H1 (cell line): ENCODE data around the gene WRAP53. TPM values are rescaled to one million over a fixed set of nuclear protein-coding genes. Genes with fewer than 3 reads are reported as not detected.

Source experiments
- ATF3 ChIP-seq: IDR thresholded peaks from 2 replicates; pipeline ENCODE4 v1.6.1; 2011; ENCODE audit warnings: low read depth, mild to moderate bottlenecking, low read length; ENCODE audit not compliant: insufficient read depth
- BRCA1 ChIP-seq: IDR thresholded peaks from 2 replicates; pipeline ENCODE4 v1.6.1; 2012; ENCODE audit warnings: low read depth, low read length, improper control_type of control experiment
- CBX8 ChIP-seq: fragments of 300-800, 300-1000 bp; sonication (generic); IDR thresholded peaks from 2 replicates; pipeline ENCODE4 v1.7.1; 2016; ENCODE audit warnings: low read depth, low read length, borderline replicate concordance
- CHD1 ChIP-seq: IDR thresholded peaks from 2 replicates; pipeline ENCODE4 v1.6.1; 2012; ENCODE audit warnings: low read depth, low read length, improper control_type of control experiment
- EP300 ChIP-seq, 2 experiments: IDR thresholded peaks; 1 replicate in 1 of 2; 2 replicates in 1 of 2; pipeline ENCODE4 v1.6.1; 2011 to 2012; ENCODE audit warnings: low read depth in 2 of 2, low read length in 2 of 2, mild to moderate bottlenecking in 2 of 2, borderline replicate concordance in 1 of 2, inconsistent platforms in 1 of 2, moderate library complexity in 1 of 2
- GABPA ChIP-seq: IDR thresholded peaks from 2 replicates; pipeline ENCODE4 v1.6.1; 2011; ENCODE audit warnings: mild to moderate bottlenecking, low read length, moderate library complexity, borderline replicate concordance; ENCODE audit not compliant: insufficient read depth
- HDAC6 ChIP-seq: IDR thresholded peaks from one replicate; pipeline ENCODE4 v1.7.1; 2012; ENCODE audit warnings: low read depth, mild to moderate bottlenecking, inconsistent platforms, low read length, moderate library complexity
- KDM1A ChIP-seq: fragments of 200-600, 300-600 bp; sonication (generic); IDR thresholded peaks from 2 replicates; pipeline ENCODE4 v1.7.1; 2016; ENCODE audit warnings: mild to moderate bottlenecking, low read length, borderline replicate concordance
- KDM5A ChIP-seq: fragments of 200-600 bp; IDR thresholded peaks from 2 replicates; pipeline ENCODE4 v1.7.1; 2012; ENCODE audit warnings: mild to moderate bottlenecking, low read length, inconsistent platforms, mixed read lengths
- MAX ChIP-seq: IDR thresholded peaks from 2 replicates; pipeline ENCODE4 v1.6.1; 2012; ENCODE audit warnings: inconsistent platforms
- NANOG ChIP-seq: IDR thresholded peaks from 2 replicates; pipeline ENCODE4 v1.6.1; 2011; ENCODE audit warnings: low read length, low read depth, mild to moderate bottlenecking, inconsistent platforms; ENCODE audit not compliant: insufficient read depth, poor library complexity, severe bottlenecking
- PHF8 ChIP-seq: fragments of 200-600 bp; sonication (generic); conservative IDR thresholded peaks from 2 replicates; pipeline ENCODE4 v1.7.1; 2012; ENCODE audit warnings: low read depth, mild to moderate bottlenecking, inconsistent platforms, low read length, moderate library complexity
- POLR2A ChIP-seq, 2 experiments: IDR thresholded peaks; 1 replicate in 1 of 2; 2 replicates in 1 of 2; pipeline ENCODE4 v1.6.1; 2011; ENCODE audit warnings: low read depth in 2 of 2, low read length in 2 of 2, mild to moderate bottlenecking in 2 of 2; ENCODE audit errors: control extremely low read depth in 1 of 2
- POU5F1 ChIP-seq: IDR thresholded peaks from 2 replicates; pipeline ENCODE4 v1.6.1; 2011; ENCODE audit warnings: low read depth, mild to moderate bottlenecking, low read length, moderate library complexity
- RAD21 ChIP-seq, 2 experiments: IDR thresholded peaks in 1 of 2; conservative IDR thresholded peaks in 1 of 2; 2 replicates each; pipeline ENCODE4 v1.6.1; 2011; ENCODE audit warnings: low read depth in 2 of 2, low read length in 2 of 2, improper control_type of control experiment in 1 of 2, inconsistent platforms in 1 of 2, mild to moderate bottlenecking in 1 of 2, moderate library complexity in 1 of 2
- RBBP5 ChIP-seq: IDR thresholded peaks from 2 replicates; pipeline ENCODE4 v1.7.1; 2012; ENCODE audit warnings: low read depth, mild to moderate bottlenecking, inconsistent platforms, low read length, moderate library complexity, borderline replicate concordance
- RFX5 ChIP-seq: IDR thresholded peaks from 2 replicates; pipeline ENCODE4 v1.6.1; 2011; ENCODE audit warnings: low read depth, low read length, improper control_type of control experiment, borderline replicate concordance
- RXRA ChIP-seq: IDR thresholded peaks from 2 replicates; pipeline ENCODE4 v1.6.1; 2011; ENCODE audit warnings: low read depth, mild to moderate bottlenecking, low read length, moderate library complexity; ENCODE audit not compliant: insufficient read depth
- SIRT6 ChIP-seq: IDR thresholded peaks from one replicate; pipeline ENCODE4 v1.7.1; 2012; ENCODE audit warnings: low read length, inconsistent platforms
- USF2 ChIP-seq: IDR thresholded peaks from 2 replicates; pipeline ENCODE4 v1.6.1; 2011; ENCODE audit warnings: low read length, improper control_type of control experiment
- ZNF274 ChIP-seq: IDR thresholded peaks from 2 replicates; pipeline ENCODE4 v1.7.0; 2012; ENCODE audit warnings: low read length, borderline replicate concordance; ENCODE audit errors: extremely low read depth
- polyA plus RNA-seq, 7 experiments: library from polyadenylated mRNA; depleted of rRNA in 3 of 7; stranded (reverse) in 5 of 7; unstranded in 2 of 7; fragments of >200 nt in 5 of 7; fragments of 200-250 nt in 2 of 7; gene quantifications; 1 replicate in 5 of 7; 2 replicates in 1 of 7; 4 replicates in 1 of 7; pipeline versions ENCODE4 v1.2.1 to v1.2.3, GENCODE V29; 2011 to 2013; ENCODE audit warnings: missing spikeins in 2 of 7, mixed read lengths in 2 of 7
- total RNA-seq: library from RNA; stranded (reverse); fragmentation: NEBNext Ultra II Directional; extraction: Animal tissue kit (Norgen Biotek cat#: 25700); gene quantifications from 2 replicates; pipeline ENCODE4 v1.2.1, GENCODE V29; 2021

WRAP53 gene
- total and polyA plus RNA-seq, 2 of the 8 experiments (the other 6 are each of a cell fraction or from before 2014, with no cell fraction given) = 29.2 to 30.1 TPM

- TF ChIP-seq POLR2A (IDR thresholded peaks at IDR 0.05; ENCODE audit: control extremely low read depth in 1 of 2, low read depth in 2 of 2, low read length in 2 of 2) = no peak
- TF ChIP-seq GABPA = 0 out of 2 replicates have a peak, but pooled peaks have one; percentile 68
- 0 out of 2 replicates have a peak, but pooled peaks have one; percentile 9 for TF ChIP-seq RBBP5
- no peak for TF ChIP-seq HDAC6
- peak; percentile 58 for TF ChIP-seq PHF8
- TF ChIP-seq EP300 (IDR thresholded peaks at IDR 0.05; ENCODE audit: borderline replicate concordance in 1 of 2, low read depth in 2 of 2, low read length in 2 of 2) = no peak
- TF ChIP-seq BRCA1 = 0 out of 2 replicates have a peak, but pooled peaks have one; percentile 3
- TF ChIP-seq RFX5 = peak; percentile 72
- peak; percentile 64; the same call in 1 of the 2 replicates for TF ChIP-seq KDM1A
- no peak for TF ChIP-seq CHD1
- TF ChIP-seq RXRA = no peak
- TF ChIP-seq NANOG = no peak
- no peak for TF ChIP-seq ATF3
- no peak for TF ChIP-seq POU5F1
- TF ChIP-seq MAX = peak; percentile 66
- no peak for TF ChIP-seq KDM5A
- no peak for TF ChIP-seq USF2
- peak; percentile 51 to 59 for TF ChIP-seq RAD21 (IDR thresholded peaks at IDR 0.05 in 1 of 2, conservative IDR thresholded peaks at IDR 0.05 in 1 of 2; ENCODE audit: low read depth in 2 of 2, low read length in 2 of 2)
- TF ChIP-seq SIRT6 = no peak
- TF ChIP-seq ZNF274 = no peak
- no peak for TF ChIP-seq CBX8
Observed at GRCh38 chr17:7716901-7717755, 28.9 kb downstream of the WRAP53 start, which contains the start of gene DNAH2 (continued).
